ENCODE measurements around the gene CRYM.
"Not testable (repeated sequence)": the region's sequence is repeated elsewhere in the genome, so short reads cannot be mapped to it uniquely, and the experiment has no call there.

The CRYM gene

DNA sequence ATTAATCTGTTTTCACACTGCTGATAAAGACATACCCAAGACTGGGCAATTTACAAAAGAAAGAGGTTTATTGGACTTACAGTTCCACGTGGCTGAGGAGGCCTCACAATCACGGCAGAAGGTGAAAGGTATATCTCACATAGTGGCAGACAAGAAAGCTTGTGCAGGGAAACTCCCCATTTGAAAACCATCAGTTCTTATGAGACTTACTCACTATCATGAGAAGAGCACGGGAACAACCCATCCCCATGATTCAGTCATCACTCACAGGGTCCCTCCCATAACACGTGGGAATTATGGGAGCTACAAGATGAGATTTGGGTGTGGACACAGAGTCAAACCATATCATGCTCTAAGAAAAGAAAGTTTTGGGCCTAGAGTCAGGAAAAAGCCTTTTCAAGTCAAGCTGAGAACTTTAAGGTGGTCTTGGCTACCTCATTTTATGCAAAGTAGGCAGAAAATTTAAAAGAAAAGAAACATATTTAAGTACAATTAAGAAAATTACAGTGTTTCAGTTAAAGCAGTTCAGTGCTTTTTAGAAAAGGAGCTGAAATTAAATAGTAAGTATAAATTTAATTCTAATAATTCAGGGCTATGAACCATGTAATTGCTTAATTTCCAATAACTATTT is 24.9 kb upstream of the CRYM start:
- DNase-seq (ENCODE audit: extremely low spot score): no peak
- POLR2A ChIA-PET: no interaction called here
- CTCF ChIA-PET: interaction anchor here (1.5 kb wide), 1 partner anchor 114 kb away, joined by 4 read pairs; no protein-coding TSS in a partner anchor
- TF ChIP-seq CTCF (IDR thresholded peaks at IDR 0.05; ENCODE audit: control extremely low read depth, extremely low read depth, low read depth, missing control alignments): no peak

DNA sequence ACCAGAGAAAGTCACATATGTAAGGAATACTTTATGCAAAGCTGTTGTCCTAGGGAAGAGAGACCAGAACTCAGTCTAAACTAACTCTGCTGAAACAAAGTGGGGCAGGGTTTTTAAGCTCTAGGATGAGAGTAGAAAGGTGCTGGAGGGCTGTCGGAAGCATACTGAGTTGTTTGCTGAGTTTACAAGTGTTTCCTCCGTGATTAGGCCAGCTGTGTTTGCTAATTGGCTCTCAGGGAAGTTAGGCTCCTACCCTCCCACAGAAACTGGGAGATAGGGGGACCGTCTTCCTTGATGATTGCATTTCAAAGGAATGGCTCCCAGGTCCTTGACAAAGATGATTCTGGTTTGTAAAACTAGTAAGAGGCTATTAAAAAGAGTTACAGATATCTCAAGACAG is 24.4 kb upstream of the CRYM start:
- no peak for DNase-seq (ENCODE audit: extremely low spot score)
- TF ChIP-seq CTCF (IDR thresholded peaks at IDR 0.05; ENCODE audit: control extremely low read depth, extremely low read depth, low read depth, missing control alignments): no peak
- ChIA-PET POLR2A (no interaction called here), CTCF (interaction anchor here (1.5 kb wide), 1 partner anchor 114 kb away, joined by 4 read pairs; no protein-coding TSS in a partner anchor)

DNA sequence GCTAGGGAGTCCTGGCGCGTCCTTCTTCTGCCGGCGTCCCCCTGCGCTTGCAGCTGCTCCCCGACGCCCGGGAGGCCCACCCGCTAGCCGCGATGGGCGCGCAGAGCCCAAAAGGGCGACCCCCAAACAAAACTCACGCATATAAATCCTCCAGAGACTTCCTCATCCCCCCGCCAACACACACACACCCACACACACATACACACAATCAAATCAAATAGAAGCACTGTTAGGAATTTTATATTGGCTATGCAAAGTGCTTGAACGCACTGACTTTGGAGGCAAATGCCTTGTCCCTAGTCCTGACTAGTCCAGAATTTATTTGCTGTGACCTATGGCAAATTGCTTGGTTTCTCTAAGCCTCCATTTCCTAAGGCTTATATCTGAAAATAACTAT is 23.8 kb upstream of the CRYM start:
- no peak for TF ChIP-seq CTCF (IDR thresholded peaks at IDR 0.05; ENCODE audit: control extremely low read depth, extremely low read depth, low read depth, missing control alignments)
- ChIA-PET POLR2A (no interaction called here), CTCF (interaction anchor here (1.2 to 2.1 kb wide), 3 partner anchors 46 to 144 kb away, joined by 3 to 16 read pairs (median 4); partner anchors contain the start of gene LDAF1)
- no peak for DNase-seq (ENCODE audit: extremely low spot score)

- TF ChIP-seq CTCF (IDR thresholded peaks at IDR 0.05; ENCODE audit: control extremely low read depth, extremely low read depth, low read depth, missing control alignments): no peak
- CTCF ChIA-PET: interaction anchor here (0.6 to 2.1 kb wide), 15 partner anchors 10 to 144 kb away, joined by 3 to 16 read pairs (median 3); partner anchors contain the start of gene LDAF1
- peak; percentile 82 for DNase-seq (ENCODE audit: extremely low spot score)
- POLR2A ChIA-PET: no interaction called here
These were observed 23.2 kb upstream of the CRYM start for GRCh38 chr16:21301168-21301894.

GRCh38 chr16:21300309-21301167 is 22.4 kb upstream of the CRYM start:
- DNase-seq (ENCODE audit: extremely low spot score): peak; percentile 83
- POLR2A ChIA-PET: no interaction called here
- peak; percentile 74 for TF ChIP-seq CTCF (IDR thresholded peaks at IDR 0.05; ENCODE audit: control extremely low read depth, extremely low read depth, low read depth, missing control alignments)
- CTCF ChIA-PET: interaction anchor here (0.6 to 2.1 kb wide), 15 partner anchors 9 to 143 kb away, joined by 3 to 16 read pairs (median 3); partner anchors contain the start of gene LDAF1

GRCh38 chr16:21289789-21290188 is 11.7 kb upstream of the CRYM start:
- DNase-seq (ENCODE audit: extremely low spot score); CTCF ChIA-PET; POLR2A ChIA-PET: not testable (repeated sequence)

Measured in GM10248 (cell line).